Endothelial cell of umbilical vein (primary cell): ENCODE measurements around the gene OGFOD2. TPM values are rescaled to one million over a fixed set of nuclear protein-coding genes. Genes with fewer than 3 reads are reported as not detected.

Experiments used
- Bru-seq: library from RNA; stranded (reverse); fragments of 400-500 nt; gene quantifications from one replicate; lab custom pipeline; 2021; lab: Mats Ljungman, UMichigan
- BruChase-seq, 2 experiments: library from RNA; stranded (reverse); fragments of 400-500 nt; gene quantifications; one replicate each; lab custom pipeline; 2021; lab: Mats Ljungman, UMichigan
- BruUV-seq: library from RNA; stranded (reverse); fragments of 400-500 nt; replicated peaks from 2 replicates; lab custom pipeline; 2021; lab: Mats Ljungman, UMichigan
- CTCF ChIA-PET: fragments of 300-600, 350-600 bp; sonication (Branson Sonifier 250); formaldehyde crosslinking; loops from one replicate; lab custom pipeline; 2021; ENCODE audit warnings: antibody characterized with exemption, inconsistent platforms; lab: Charles Lee
- POLR2A ChIA-PET: fragments of 300-600, 350-600 bp; sonication (Branson Sonifier 250); formaldehyde crosslinking; loops from one replicate; lab custom pipeline; 2021; ENCODE audit warnings: antibody characterized with exemption, inconsistent platforms; lab: Charles Lee
- DNase-seq: peaks from one replicate; pipeline ENCODE4 v3.0.0-alpha.2; 2011; ENCODE audit warnings: low read depth, low spot score
- FAIRE-seq: peaks from 2 replicates; lab custom pipeline; 2011; peaks lifted over from hg19 to GRCh38; lab: Jason Lieb, UNC
- H2AFZ ChIP-seq: 2 replicates; pipeline ENCODE4 v1.6.0; 2012; ENCODE audit warnings: low read depth, low read length, control low read depth, inconsistent platforms
- H3K27ac ChIP-seq: 2 replicates; pipeline ENCODE4 v1.5.1; 2011; ENCODE audit warnings: low read depth, mild to moderate bottlenecking, control low read depth, low read length, moderate library complexity; ENCODE audit not compliant: insufficient read depth
- H3K27me3 ChIP-seq, 2 experiments: 2 replicates each; pipeline versions ENCODE4 v1.6.0 to v1.6.1; 2011; ENCODE audit warnings: low read length in 2 of 2, mixed read lengths in 1 of 2; ENCODE audit not compliant: control insufficient read depth in 2 of 2, insufficient read depth in 2 of 2
- H3K36me3 ChIP-seq, 2 experiments: 2 replicates in 1 of 2; 3 replicates in 1 of 2; pipeline ENCODE4 v1.5.1; 2011; ENCODE audit warnings: low read length in 2 of 2, mild to moderate bottlenecking in 1 of 2, moderate library complexity in 1 of 2; ENCODE audit not compliant: control insufficient read depth in 2 of 2, insufficient read depth in 2 of 2; ENCODE audit errors: extremely low read depth in 1 of 2
- H3K4me1 ChIP-seq: 3 replicates; pipeline ENCODE4 v1.5.1; 2011; ENCODE audit warnings: mild to moderate bottlenecking, low read length; ENCODE audit not compliant: control insufficient read depth, insufficient read depth; ENCODE audit errors: extremely low read depth
- H3K4me2 ChIP-seq: 2 replicates; pipeline ENCODE4 v1.6.1; 2011; ENCODE audit warnings: low read length, control low read depth, mixed read lengths; ENCODE audit not compliant: insufficient read depth
- H3K4me3 ChIP-seq, 3 experiments: fragments of 200-600 bp in 1 of 3; sonication (generic), shearing (Covaris generic) in 1 of 3; replicated peaks in 1 of 3; 2 replicates each; pipeline ENCODE4 v1.5.1; 2011 to 2016; ENCODE audit warnings: control low read depth in 3 of 3, low read length in 3 of 3, mild to moderate bottlenecking in 2 of 3, inconsistent platforms in 1 of 3, low read depth in 1 of 3, moderate library complexity in 1 of 3; ENCODE audit not compliant: insufficient read depth in 1 of 3
- H3K79me2 ChIP-seq: 2 replicates; pipeline ENCODE4 v1.6.0; 2012; ENCODE audit warnings: low read length, inconsistent platforms; ENCODE audit not compliant: control insufficient read depth, insufficient read depth
- H3K9ac ChIP-seq: replicated peaks from 2 replicates; pipeline ENCODE3; 2011; ENCODE audit warnings: low read length, control low read depth; ENCODE audit not compliant: insufficient read depth; ENCODE audit errors: extremely low read depth
- H3K9me1 ChIP-seq: replicated peaks from 3 replicates; pipeline ENCODE4 v1.6.0; 2011; ENCODE audit warnings: mild to moderate bottlenecking, low read length; ENCODE audit not compliant: control insufficient read depth, insufficient read depth; ENCODE audit errors: extremely low read depth
- H3K9me3 ChIP-seq: replicated peaks from 2 replicates; pipeline ENCODE4 v1.5.1; 2012; ENCODE audit warnings: low read length, inconsistent platforms; ENCODE audit not compliant: control insufficient read depth, insufficient read depth
- H4K20me1 ChIP-seq: replicated peaks from 2 replicates; pipeline ENCODE3; 2011; ENCODE audit warnings: mild to moderate bottlenecking, low read length; ENCODE audit not compliant: control insufficient read depth, insufficient read depth; ENCODE audit errors: extremely low read depth
- EZH2 ChIP-seq: IDR thresholded peaks from 2 replicates; pipeline ENCODE4 v1.6.1; 2012; ENCODE audit warnings: borderline replicate concordance, low read depth, mild to moderate bottlenecking, moderate library complexity, low read length, inconsistent platforms; ENCODE audit not compliant: severe bottlenecking
- FOS ChIP-seq: IDR thresholded peaks from 2 replicates; pipeline ENCODE4 v1.6.1; 2011; ENCODE audit warnings: mild to moderate bottlenecking, low read length, moderate library complexity, borderline replicate concordance; ENCODE audit not compliant: insufficient read depth
- GATA2 ChIP-seq: IDR thresholded peaks from 2 replicates; pipeline ENCODE4 v1.7.0; 2011; ENCODE audit warnings: low read depth, mild to moderate bottlenecking, moderate library complexity, mixed read lengths, low read length; ENCODE audit not compliant: insufficient read length, insufficient read depth
- JUN ChIP-seq: IDR thresholded peaks from 2 replicates; pipeline ENCODE4 v1.6.1; 2011; ENCODE audit warnings: borderline replicate concordance, low read depth; ENCODE audit not compliant: insufficient read length, insufficient read depth
- MYC ChIP-seq: IDR thresholded peaks from one replicate; pipeline ENCODE4 v1.6.1; 2011; ENCODE audit warnings: mild to moderate bottlenecking, low read depth, low read length
- POLR2A ChIP-seq: IDR thresholded peaks from 2 replicates; pipeline ENCODE4 v1.6.1; 2012; ENCODE audit warnings: low read depth, mild to moderate bottlenecking, control low read depth, low read length
- POLR2AphosphoS5 ChIP-seq: IDR thresholded peaks from 2 replicates; pipeline ENCODE4 v1.6.1; 2012; ENCODE audit warnings: low read depth, mild to moderate bottlenecking, control low read depth, low read length, moderate library complexity; ENCODE audit not compliant: insufficient read depth
- dilution Hi-C: fragments of 300-500 bp; cut with MboI; formaldehyde crosslinking; loops from one replicate; pipeline ENCODE4 v1.15.0; 2019; ENCODE audit warnings: low sequenced_read_pairs; ENCODE audit not compliant: extremely low pct_ligation_motif_present
- intact Hi-C: fragments of 100-400 bp; cut with micrococcal nuclease; formaldehyde crosslinking; loops from one replicate; pipeline ENCODE4 v1.10.0; 2022
- long read RNA-seq: library from polyadenylated mRNA; stranded (forward); transcript quantifications from one replicate; pipeline ENCODE4 v2.0.0, GENCODE V29; 2021
- polyA minus RNA-seq, 3 experiments: library from RNA; depleted of rRNA, polyadenylated mRNA; stranded (reverse); fragments of >200 nt; gene quantifications; 1 replicate in 1 of 3; 2 replicates in 2 of 3; pipeline ENCODE4 v1.2.3, GENCODE V29; 2011
- polyA plus RNA-seq, 4 experiments: library from polyadenylated mRNA; depleted of rRNA in 3 of 4; stranded (reverse) in 3 of 4; unstranded in 1 of 4; fragments of >200 nt; gene quantifications; 2 replicates each; pipeline versions ENCODE4 v1.2.1 to v1.2.3, GENCODE V29; 2011 to 2012; ENCODE audit warnings: missing spikeins in 1 of 4
- total RNA-seq: library from RNA; stranded (reverse); gene quantifications from 2 replicates; pipeline ENCODE4 v1.2.3, GENCODE V29; 2021
- TF ChIP-seq, protein P1 (sequence below): IDR thresholded peaks from 2 replicates; pipeline ENCODE4 v1.6.1; 2011; ENCODE audit not compliant: insufficient read depth, insufficient read length

Gene OGFOD2
- 17.9 and 24.1 TPM in 2 replicates for total RNA-seq
- polyA plus RNA-seq = 16.8 and 24.6 TPM in 2 replicates
- polyA plus RNA-seq (2011; cell fraction: cytosol; rRNA removed) = 10.0 and 13.4 TPM in 2 replicates
- 49.8 and 60.2 TPM in 2 replicates for polyA plus RNA-seq (2011; cell fraction: nucleus; rRNA removed)
- polyA plus RNA-seq (2012) = 9.3 and 14.4 TPM in 2 replicates
- polyA minus RNA-seq = 11.2 and 14.9 TPM in 2 replicates
- 12.9 TPM for polyA minus RNA-seq (2011; cell fraction: cytosol; rRNA and poly(A)+ RNA removed)
- polyA minus RNA-seq (2011; cell fraction: nucleus; rRNA and poly(A)+ RNA removed) = 11.1 and 11.3 TPM in 2 replicates
- Bru-seq, nascent RNA = percentile 44 among the genes with signal in this experiment
- percentile 61 among the genes with signal in this experiment for BruChase-seq, experiment 1, labeled RNA remaining after a 6-hour chase
- percentile 61 among the genes with signal in this experiment for BruChase-seq, experiment 2, labeled RNA remaining after a 2-hour chase
- long read RNA-seq, transcript OGFOD2-224 (7 exons, 1,465 nt) = minor isoform, 5 of 71 reads
- long read RNA-seq, transcript OGFOD2-205 (7 exons, 1,488 nt) = minor isoform, 5 of 71 reads
- long read RNA-seq, transcript OGFOD2-201 (7 exons, 1,780 nt) = major isoform, 19 of 71 reads
- long read RNA-seq, partial matches to known transcripts = 11 of 71 reads
- long read RNA-seq, other reads (novel, unspliced or antisense) = 25 of 71 reads

DNA sequence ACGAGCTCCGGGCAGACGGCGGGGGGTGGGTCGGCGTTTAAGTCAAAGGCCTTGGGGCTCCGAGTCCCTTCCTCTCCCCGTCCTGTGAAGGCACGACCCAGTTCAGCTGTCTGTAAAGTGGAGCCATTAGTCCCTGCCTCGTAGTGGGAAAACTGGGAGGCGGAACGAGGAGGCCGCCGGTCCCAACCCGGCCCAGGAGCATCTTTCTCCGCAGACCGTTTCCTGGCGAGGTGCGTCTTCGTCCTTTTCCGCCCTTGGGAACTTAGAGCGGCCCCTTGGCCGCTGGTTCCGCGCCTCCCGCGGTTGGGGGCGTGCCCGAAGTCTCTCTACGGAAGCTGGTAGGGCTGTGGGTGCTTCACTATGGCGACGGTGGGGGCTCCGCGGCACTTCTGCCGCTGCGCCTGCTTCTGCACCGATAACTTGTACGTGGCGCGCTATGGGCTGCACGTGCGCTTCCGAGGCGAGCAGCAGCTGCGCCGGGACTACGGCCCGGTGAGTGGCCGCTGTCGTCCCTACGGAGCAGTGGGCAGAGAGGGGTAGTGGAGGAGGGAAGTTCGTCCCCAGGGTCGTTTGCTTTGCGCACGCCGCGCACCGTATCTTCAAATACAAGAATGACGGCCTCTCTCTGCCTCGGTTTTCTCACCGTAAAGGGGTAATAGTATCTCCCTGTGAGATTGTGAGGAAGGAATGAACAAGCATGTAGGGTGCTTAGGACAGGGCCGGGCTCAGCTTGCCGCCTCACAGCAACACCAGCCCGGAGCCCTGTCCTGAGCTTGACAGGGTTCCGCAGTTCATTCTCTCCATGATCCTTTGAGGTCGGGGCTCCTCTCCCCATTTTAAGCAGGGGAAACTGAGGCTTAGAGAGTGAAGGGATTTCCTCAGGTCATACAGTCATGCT lies at the start of gene OGFOD2:
TSS of gene OGFOD2 (plus strand) at position 353 of the 898 bp plus-strand sequence. CDS start at position 361, 8 bp downstream.
- Histone ChIP-seq H2AFZ (peak within 1 kb of the TSS; percentile 95), H3K9me1 (no peaks in the 10 kb centered on the region), H3K27ac (peak within 1 kb of the TSS; percentile 99), H3K4me2 (peak within 1 kb of the TSS; percentile 91), H3K79me2 (peaks cover 2% of the 10 kb centered on the region), H3K4me1 (peaks cover 18% of the 10 kb centered on the region), H3K9ac (peak within 1 kb of the TSS; percentile 98), H3K36me3 (peaks cover 0 to 2% of the 10 kb centered on the region in 2 experiments), H4K20me1 (no peaks in the 10 kb centered on the region), H3K4me3 (peak within 1 kb of the TSS; percentile 65 to 87 (median 84)), H3K27me3 (no peaks in the 10 kb centered on the region), H3K9me3 (no peaks in the 10 kb centered on the region)
- ChIA-PET CTCF (interaction anchor here (0.7 to 3.9 kb wide), 6 partner anchors 9 to 263 kb away, joined by 3 to 24 read pairs (median 6); partner anchors contain the start of genes ABCB9, MPHOSPH9, MTRFR and PITPNM2), POLR2A (interaction anchor here (0.9 to 2.8 kb wide), 2 partner anchors 87 to 258 kb away, joined by 3 to 15 read pairs; partner anchors contain the start of genes MPHOSPH9 and MTRFR)
- FAIRE-seq (no peak), DNase-seq (peak; percentile 88)
- dilution Hi-C loops = no loop called here
- BruUV-seq = TSS peak; percentile 53
- intact Hi-C loops = loop anchor here (1.0 to 2.0 kb wide), 5 partner anchors 9 to 258 kb away; partner anchors contain the start of genes ABCB9, MPHOSPH9, MTRFR and PITPNM2
- TF ChIP-seq EZH2 = no peak
- TF ChIP-seq GATA2 = no peak
- peak; percentile 67 for TF ChIP-seq POLR2A
- no peak for TF ChIP-seq MYC
- TF ChIP-seq FOS = no peak
- no peak for TF ChIP-seq JUN
- TF ChIP-seq, protein P1, sequence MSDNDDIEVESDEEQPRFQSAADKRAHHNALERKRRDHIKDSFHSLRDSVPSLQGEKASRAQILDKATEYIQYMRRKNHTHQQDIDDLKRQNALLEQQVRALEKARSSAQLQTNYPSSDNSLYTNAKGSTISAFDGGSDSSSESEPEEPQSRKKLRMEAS = peak; percentile 33
- TF ChIP-seq POLR2AphosphoS5 = peak; percentile 65
